ENCODE results near the gene FMNL2. TPM values are rescaled to one million over a fixed set of nuclear protein-coding genes. Genes with fewer than 3 reads are reported as not detected.

FMNL2 gene
- total RNA-seq, 2 experiments from 2014 or later = 2.5 to 2.7 TPM

DNA sequence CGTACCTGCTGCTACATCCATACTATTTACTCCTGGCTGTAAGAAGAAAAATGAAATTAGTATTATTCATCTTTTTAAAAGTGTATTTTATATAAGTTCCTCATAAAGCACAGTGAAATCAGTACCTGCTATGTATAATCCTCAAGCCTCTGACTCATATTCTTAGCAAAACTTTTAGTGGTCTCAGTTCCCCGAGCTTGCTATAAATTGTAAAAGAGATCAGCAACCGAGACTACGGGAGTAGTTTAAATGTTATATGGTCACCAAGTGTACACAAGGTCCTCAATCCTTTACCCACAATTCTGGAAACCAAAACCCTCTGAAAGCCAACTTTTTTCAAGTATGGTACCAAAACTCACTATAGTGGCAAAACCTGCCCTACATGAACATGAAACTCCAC lies 358.1 kb downstream of the FMNL2 start:
- peaks cover 13% of the 10 kb centered on the region for H3K36me3 Mint-ChIP-seq (ENCODE audit: low read depth)
- intact Hi-C loops (cut with micrococcal nuclease) = loop anchor here (5.0 kb wide), 1 partner anchor 276 kb away; no protein-coding TSS in a partner anchor
- H3K27me3 Mint-ChIP-seq (ENCODE audit: low read depth) = no peaks in the 10 kb centered on the region
- CTCF ChIA-PET = interaction anchor here (0.9 kb wide), 1 partner anchor 526 kb away, joined by 3 read pairs; no protein-coding TSS in a partner anchor
- no peak for DNase-seq
- H3K4me1 Mint-ChIP-seq (ENCODE audit: low read depth) = peaks cover 32% of the 10 kb centered on the region
- H3K27ac Mint-ChIP-seq = no peak overlapping the region
- H3K9me3 Mint-ChIP-seq = no peaks in the 10 kb centered on the region
- H3K4me3 Mint-ChIP-seq = no peak overlapping the region

DNA sequence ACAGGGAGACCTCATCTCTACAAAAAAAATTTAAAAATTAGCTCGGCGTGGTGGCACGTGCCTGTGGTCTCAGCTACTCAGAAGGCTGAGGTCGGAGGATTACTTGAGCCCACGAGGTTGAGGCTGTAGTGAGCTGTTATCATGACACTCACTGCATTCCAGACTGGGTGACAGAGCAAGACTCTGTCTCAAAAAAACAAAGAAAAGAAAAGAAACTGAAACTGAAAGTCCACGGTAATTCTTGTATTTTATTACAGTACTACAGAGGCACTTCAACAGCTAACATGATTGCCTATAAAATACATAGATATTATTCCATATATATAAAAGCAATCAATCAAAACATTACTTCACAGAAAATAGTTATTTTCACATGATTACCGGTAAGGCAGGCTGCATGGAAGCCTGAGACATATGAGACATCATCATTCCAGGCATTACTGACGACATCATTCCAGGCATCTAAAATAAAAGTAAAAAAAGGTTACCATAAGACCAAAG lies 359.2 kb downstream of the FMNL2 start:
- peak overlapping the region; percentile 70 for H3K4me3 Mint-ChIP-seq
- no peaks in the 10 kb centered on the region for H3K9me3 Mint-ChIP-seq
- H3K27me3 Mint-ChIP-seq (ENCODE audit: low read depth) = no peaks in the 10 kb centered on the region
- peak overlapping the region; percentile 86 for H3K27ac Mint-ChIP-seq
- H3K36me3 Mint-ChIP-seq (ENCODE audit: low read depth) = peaks cover 12% of the 10 kb centered on the region
- intact Hi-C loops (cut with micrococcal nuclease) = loop anchor here (1.0 to 5.0 kb wide), 3 partner anchors 23 to 277 kb away; partner anchors contain the start of gene PRPF40A
- CTCF ChIA-PET = interaction anchor here (0.8 to 0.9 kb wide), 2 partner anchors 21 to 527 kb away, joined by 3 to 4 read pairs; no protein-coding TSS in a partner anchor
- DNase-seq = peak; percentile 56
- H3K4me1 Mint-ChIP-seq (ENCODE audit: low read depth) = peaks cover 34% of the 10 kb centered on the region

DNA sequence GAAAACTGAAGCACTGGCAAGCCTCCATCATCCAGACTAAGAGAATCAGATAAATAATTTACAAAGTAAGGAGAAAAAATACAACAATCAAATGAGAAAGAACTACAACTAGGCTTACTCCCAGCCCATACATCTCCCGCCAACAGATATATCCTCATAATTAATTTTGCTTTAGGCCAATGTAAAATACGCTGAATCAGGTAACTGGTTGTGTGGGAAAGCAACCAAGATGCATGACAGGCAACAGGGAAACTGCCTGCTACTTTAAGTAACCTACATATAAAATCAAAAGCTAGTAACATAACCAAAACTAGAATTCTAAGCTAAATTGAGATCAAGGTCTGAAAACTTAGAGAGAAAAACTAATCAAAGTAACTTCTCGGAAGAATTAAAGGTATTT lies 360.8 kb downstream of the FMNL2 start:
- intact Hi-C loops (cut with micrococcal nuclease) = loop anchor here (2.0 kb wide), 1 partner anchor 39 kb away; no protein-coding TSS in a partner anchor
- H3K9me3 Mint-ChIP-seq = no peaks in the 10 kb centered on the region
- DNase-seq = no peak
- CTCF ChIA-PET = no interaction called here
- H3K4me3 Mint-ChIP-seq = no peak overlapping the region
- H3K27ac Mint-ChIP-seq = no peak overlapping the region
- H3K36me3 Mint-ChIP-seq (ENCODE audit: low read depth) = peaks cover 15% of the 10 kb centered on the region
- H3K4me1 Mint-ChIP-seq (ENCODE audit: low read depth) = peaks cover 39% of the 10 kb centered on the region
- no peaks in the 10 kb centered on the region for H3K27me3 Mint-ChIP-seq (ENCODE audit: low read depth)

DNA sequence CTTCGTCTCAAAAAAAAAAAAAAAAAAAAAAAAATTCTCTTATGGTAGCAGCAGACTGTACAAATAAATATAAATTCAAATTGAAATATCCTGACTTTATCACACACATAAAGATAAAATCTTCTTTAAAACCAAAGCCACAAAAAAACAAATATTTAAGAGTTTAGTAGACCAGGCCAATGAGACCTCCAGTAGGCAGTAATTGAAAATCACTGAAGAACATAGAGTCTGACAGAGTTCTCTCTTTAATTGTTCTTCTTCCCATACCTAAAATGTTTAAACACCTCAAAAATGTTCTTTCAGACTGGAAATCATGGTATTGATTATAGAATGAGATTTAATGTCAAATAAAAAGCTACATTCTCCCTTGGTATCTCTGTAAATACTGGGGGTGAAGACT lies 361.5 kb downstream of the FMNL2 start:
- peaks cover 5% of the 10 kb centered on the region for H3K9me3 Mint-ChIP-seq
- intact Hi-C loops (cut with micrococcal nuclease) = no loop called here
- H3K4me3 Mint-ChIP-seq = no peak overlapping the region
- peaks cover 21% of the 10 kb centered on the region for H3K36me3 Mint-ChIP-seq (ENCODE audit: low read depth)
- peak overlapping the region; percentile 50 for H3K27ac Mint-ChIP-seq
- CTCF ChIA-PET = no interaction called here
- peaks cover 44% of the 10 kb centered on the region for H3K4me1 Mint-ChIP-seq (ENCODE audit: low read depth)
- no peak for DNase-seq
- no peaks in the 10 kb centered on the region for H3K27me3 Mint-ChIP-seq (ENCODE audit: low read depth)

Other genes starting within 250 kb of the FMNL2 start
- gene CACNB4, start 236.1 kb upstream of the FMNL2 start, total RNA-seq = under 1 TPM; 0.10 to 0.15 TPM
- 10 to 100 TPM in 1 of 2 experiments, 1 to 10 TPM in 1; 9.6 to 10.8 TPM for gene STAM2, start 159.4 kb upstream of the FMNL2 start, total RNA-seq

Measured in activated naive CD4-positive, alpha-beta T cell treated with anti-CD3 and anti-CD28 coated beads for 36 hours (primary cell).